B cell (primary cell): ENCODE results near the gene TRIO. TPM values are rescaled to one million over a fixed set of nuclear protein-coding genes. Genes with fewer than 3 reads are reported as not detected.

Experiments
- ATAC-seq: fragments of 200-7000 bp; cut with Tn5 transposase; one replicate; pipeline ENCODE4 v1.10.0; 2021; ENCODE audit warnings: low read depth, mild to moderate bottlenecking, moderate number of reproducible peaks, moderate library complexity
- CTCF ChIA-PET: fragments of 350-600 bp; sonication (Branson Sonifier 250); formaldehyde crosslinking; loops from one replicate; lab custom pipeline; 2021; ENCODE audit warnings: antibody characterized with exemption, inconsistent platforms; lab: Charles Lee
- POLR2A ChIA-PET: fragments of 350-600 bp; sonication (Branson Sonifier 250); formaldehyde crosslinking; loops from one replicate; lab custom pipeline; 2021; ENCODE audit warnings: antibody characterized with exemption; lab: Charles Lee
- DNase-seq: peaks from one replicate; pipeline ENCODE4 v3.0.0; 2013
- H2AFZ ChIP-seq: 2 replicates; pipeline ENCODE4 v1.6.1; 2012; ENCODE audit warnings: mild to moderate bottlenecking, low read depth, low read length; ENCODE audit not compliant: insufficient read depth, poor library complexity, severe bottlenecking
- H3K27ac ChIP-seq, 2 donors: 1 replicate in 1 of 2; 2 replicates in 1 of 2; pipeline ENCODE4 v1.5.1; 2012 to 2013; ENCODE audit warnings: low read length in 2 of 2, mild to moderate bottlenecking in 2 of 2, moderate library complexity in 1 of 2
- H3K27me3 ChIP-seq, 4 experiments: fragments of 200-600 bp in 1 of 4; sonication (generic) in 1 of 4; replicated peaks in 1 of 4; 1 replicate in 2 of 4; 2 replicates in 2 of 4; pipeline versions ENCODE4 v1.6.1 to v1.7.0; 2013 to 2016; ENCODE audit warnings: low read length in 3 of 4, mild to moderate bottlenecking in 2 of 4, mixed read lengths in 1 of 4, moderate library complexity in 1 of 4; ENCODE audit not compliant: insufficient read depth in 4 of 4, control insufficient read depth in 3 of 4; ENCODE audit errors: control extremely low read depth in 1 of 4
- H3K36me3 ChIP-seq, 2 experiments: replicated peaks in 1 of 2; 1 replicate in 1 of 2; 2 replicates in 1 of 2; pipeline versions ENCODE4 v1.6.1 to v1.7.1; 2013; ENCODE audit warnings: low read length in 1 of 2; ENCODE audit not compliant: insufficient read depth in 2 of 2, control insufficient read depth in 1 of 2; ENCODE audit errors: control extremely low read depth in 1 of 2, extremely low read depth in 1 of 2
- H3K4me1 ChIP-seq, 2 donors: fragments of 200-600 bp in 1 of 2; sonication (generic) in 1 of 2; 1 replicate in 1 of 2; 2 replicates in 1 of 2; pipeline versions ENCODE4 v1.5.1 to v1.6.1; 2013 to 2017; ENCODE audit warnings: low read length in 2 of 2; ENCODE audit not compliant: control insufficient read depth in 2 of 2, insufficient read depth in 2 of 2
- H3K4me2 ChIP-seq: replicated peaks from 2 replicates; pipeline ENCODE3; 2012; ENCODE audit warnings: mild to moderate bottlenecking, low read depth, low read length; ENCODE audit not compliant: poor library complexity, severe bottlenecking
- H3K4me3 ChIP-seq, 5 experiments: fragments of 200-600 bp in 1 of 5; sonication (generic) in 1 of 5; 1 replicate in 3 of 5; 2 replicates in 2 of 5; pipeline versions ENCODE4 v1.5.1 to v1.7.0; 2011 to 2016; ENCODE audit warnings: low read length in 4 of 5, mild to moderate bottlenecking in 4 of 5, low read depth in 2 of 5, control low read depth in 1 of 5, moderate library complexity in 1 of 5; ENCODE audit not compliant: insufficient read depth in 1 of 5; ENCODE audit errors: control extremely low read depth in 1 of 5, extremely low read depth in 1 of 5
- H3K79me2 ChIP-seq: fragments of 200-600 bp; sonication (generic); one replicate; pipeline ENCODE4 v1.6.0; 2016; ENCODE audit warnings: low read length; ENCODE audit not compliant: control insufficient read depth, insufficient read depth
- H3K9ac ChIP-seq: fragments of 200-600 bp; sonication (generic); 2 replicates; pipeline ENCODE4 v1.6.1; 2017; ENCODE audit warnings: mild to moderate bottlenecking, low read length, moderate library complexity
- H3K9me3 ChIP-seq, 3 donors: one replicate each; pipeline versions ENCODE4 v1.6.1 to v1.7.1; 2013; ENCODE audit warnings: low read length in 2 of 3; ENCODE audit not compliant: control insufficient read depth in 2 of 3, insufficient read depth in 1 of 3; ENCODE audit errors: control extremely low read depth in 1 of 3
- H4K20me1 ChIP-seq: 2 replicates; pipeline ENCODE4 v1.6.0; 2012; ENCODE audit warnings: mild to moderate bottlenecking, low read length; ENCODE audit not compliant: insufficient read depth, control insufficient read depth, poor library complexity, severe bottlenecking
- H3K27ac Mint-ChIP-seq: one replicate; pipeline ENCODE4 v1.8.0; 2021; ENCODE audit warnings: mixed read lengths
- H3K27me3 Mint-ChIP-seq: one replicate; pipeline ENCODE4 v1.8.0; 2021; ENCODE audit warnings: mixed read lengths
- H3K4me1 Mint-ChIP-seq: one replicate; pipeline ENCODE4 v1.8.0; 2021; ENCODE audit warnings: mixed read lengths
- H3K4me3 Mint-ChIP-seq: one replicate; pipeline ENCODE4 v1.8.0; 2021; ENCODE audit warnings: mixed read lengths
- H3K9me3 Mint-ChIP-seq: one replicate; pipeline ENCODE4 v1.8.0; 2022; ENCODE audit warnings: mixed read lengths; ENCODE audit not compliant: insufficient read depth
- EZH2 ChIP-seq: IDR thresholded peaks from 2 replicates; pipeline ENCODE4 v1.6.1; 2012; ENCODE audit warnings: borderline replicate concordance, low read depth, mild to moderate bottlenecking, moderate library complexity, low read length; ENCODE audit not compliant: insufficient read depth, poor library complexity, severe bottlenecking
- WGBS: methylation state at CpG from one replicate; pipeline ENCODE4 v1.1.5; 2013; ENCODE audit warnings: missing lambda C conversion rate; ENCODE audit not compliant: insufficient coverage; 5-methylcytosine and 5-hydroxymethylcytosine counted together
- intact Hi-C: fragments of 100-400 bp; cut with micrococcal nuclease; formaldehyde crosslinking; loops from one replicate; pipeline ENCODE4 v1.10.0; 2022
- polyA plus RNA-seq: library from polyadenylated mRNA; depleted of rRNA; stranded (reverse); fragments of >200 nt; gene quantifications from 2 replicates; pipeline ENCODE4 v1.2.3, GENCODE V29; 2012
- total RNA-seq, 2 donors: library from RNA; stranded (reverse); fragments of 120-200 nt in 1 of 2; gene quantifications; 1 replicate in 1 of 2; 2 replicates in 1 of 2; pipeline versions ENCODE4 v1.2.3 to v1.2.4, GENCODE V29; 2013 to 2022
- TF ChIP-seq, protein P1 (sequence below): fragments of 200-600 bp; IDR thresholded peaks from one replicate; pipeline ENCODE4 v1.8.0; 2022; ENCODE audit warnings: antibody characterized with exemption, mild to moderate bottlenecking

The TRIO gene
- total and polyA plus RNA-seq, 2 donors (not counting 1 experiment from before 2014, with no cell fraction given): 90.5 to 479 TPM

DNA sequence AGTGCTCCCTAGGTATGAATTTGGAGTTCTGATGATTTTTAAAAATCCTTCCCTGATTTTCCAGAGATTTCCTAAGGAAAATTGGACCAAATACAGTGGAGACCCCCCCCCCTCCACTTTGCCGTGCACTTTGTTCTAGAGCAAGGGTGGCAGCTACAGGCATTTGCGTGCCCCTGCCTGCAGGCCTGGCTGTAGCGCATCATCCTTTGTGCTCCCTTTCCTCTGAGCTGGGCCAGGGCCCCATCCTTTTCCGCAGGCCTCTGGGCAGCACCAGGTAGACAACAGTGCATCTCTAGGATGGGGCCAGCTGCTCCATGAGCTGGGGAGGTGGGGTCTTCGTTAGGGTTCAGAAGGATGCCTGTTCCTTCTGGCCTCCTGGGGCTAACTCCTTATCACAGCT is 39.6 kb downstream of the TRIO start:
- no peaks in the 10 kb centered on the region for H3K9me3 ChIP-seq
- WGBS: 100% methylated on average over 4 of the region's 5 CpGs
- peaks cover 97% of the 10 kb centered on the region for H3K79me2 ChIP-seq
- ATAC-seq: no peak
- H3K27me3 Mint-ChIP-seq: no peaks in the 10 kb centered on the region
- H3K4me1 Mint-ChIP-seq: peaks cover 77% of the 10 kb centered on the region
- H4K20me1 ChIP-seq: peaks cover 63% of the 10 kb centered on the region
- no peaks in the 10 kb centered on the region for H3K9me3 Mint-ChIP-seq
- H3K27me3 ChIP-seq: no peaks in the 10 kb centered on the region
- no peak overlapping the region for H3K4me3 ChIP-seq
- no peaks in the 10 kb centered on the region for H3K36me3 ChIP-seq
- TF ChIP-seq, protein P1, sequence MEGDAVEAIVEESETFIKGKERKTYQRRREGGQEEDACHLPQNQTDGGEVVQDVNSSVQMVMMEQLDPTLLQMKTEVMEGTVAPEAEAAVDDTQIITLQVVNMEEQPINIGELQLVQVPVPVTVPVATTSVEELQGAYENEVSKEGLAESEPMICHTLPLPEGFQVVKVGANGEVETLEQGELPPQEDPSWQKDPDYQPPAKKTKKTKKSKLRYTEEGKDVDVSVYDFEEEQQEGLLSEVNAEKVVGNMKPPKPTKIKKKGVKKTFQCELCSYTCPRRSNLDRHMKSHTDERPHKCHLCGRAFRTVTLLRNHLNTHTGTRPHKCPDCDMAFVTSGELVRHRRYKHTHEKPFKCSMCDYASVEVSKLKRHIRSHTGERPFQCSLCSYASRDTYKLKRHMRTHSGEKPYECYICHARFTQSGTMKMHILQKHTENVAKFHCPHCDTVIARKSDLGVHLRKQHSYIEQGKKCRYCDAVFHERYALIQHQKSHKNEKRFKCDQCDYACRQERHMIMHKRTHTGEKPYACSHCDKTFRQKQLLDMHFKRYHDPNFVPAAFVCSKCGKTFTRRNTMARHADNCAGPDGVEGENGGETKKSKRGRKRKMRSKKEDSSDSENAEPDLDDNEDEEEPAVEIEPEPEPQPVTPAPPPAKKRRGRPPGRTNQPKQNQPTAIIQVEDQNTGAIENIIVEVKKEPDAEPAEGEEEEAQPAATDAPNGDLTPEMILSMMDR: no peak
- no peak for TF ChIP-seq EZH2
- ChIA-PET CTCF (interaction anchor here (0.7 kb wide), 1 partner anchor 473 kb away, joined by 4 read pairs; no protein-coding TSS in a partner anchor), POLR2A (no interaction called here)
- H3K9ac ChIP-seq: no peak overlapping the region
- DNase-seq: no peak
- no peak overlapping the region for H3K4me3 Mint-ChIP-seq
- intact Hi-C loops: no loop called here
- H2AFZ ChIP-seq: no peak overlapping the region
- peaks cover 18 to 28% of the 10 kb centered on the region in 2 donors for H3K4me1 ChIP-seq
- no peak overlapping the region for H3K4me2 ChIP-seq
- H3K27ac Mint-ChIP-seq: no peak overlapping the region
- H3K27ac ChIP-seq: no peak overlapping the region

DNA sequence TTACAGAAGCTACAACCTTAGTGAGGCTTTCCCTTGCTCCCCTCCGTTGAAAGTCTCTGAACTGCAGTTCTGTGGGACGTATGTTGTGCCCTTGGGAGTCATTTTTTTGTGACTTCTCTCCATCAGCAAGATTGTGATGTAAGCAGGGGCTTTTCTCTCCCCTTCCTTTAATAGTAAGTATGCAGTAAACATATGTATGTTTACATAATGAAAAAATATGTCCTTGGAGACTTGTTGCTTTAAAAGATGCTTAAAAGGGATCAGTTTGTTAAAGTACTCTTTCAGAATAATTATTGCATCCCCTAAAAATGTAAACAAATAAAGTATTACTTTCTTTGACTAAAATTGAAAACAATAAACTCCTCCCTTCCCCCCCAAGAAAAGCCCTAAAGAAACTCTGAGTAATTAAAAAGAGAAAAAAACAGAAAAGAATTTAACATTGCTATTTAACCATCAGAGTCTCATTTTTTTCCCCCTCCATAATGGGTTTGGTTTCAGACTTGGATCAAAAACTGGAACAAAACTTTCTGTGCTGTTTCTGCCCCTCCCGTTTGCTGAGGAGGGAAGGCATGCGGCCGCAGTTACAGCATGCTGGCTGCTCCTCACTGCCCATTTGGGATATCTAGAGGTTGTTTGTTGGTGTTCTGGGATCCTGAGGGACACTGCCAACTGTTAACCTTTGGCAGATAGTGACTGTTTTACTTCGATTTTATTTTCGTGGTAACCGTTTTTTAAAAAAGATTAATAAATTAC is 40.2 kb downstream of the TRIO start:
- H3K27me3 Mint-ChIP-seq: no peaks in the 10 kb centered on the region
- WGBS: 74% methylated on average over 4 of the region's 8 CpGs
- intact Hi-C loops: no loop called here
- H3K9ac ChIP-seq: no peak overlapping the region
- peaks cover 63% of the 10 kb centered on the region for H4K20me1 ChIP-seq
- no peak for ATAC-seq
- no peaks in the 10 kb centered on the region for H3K9me3 ChIP-seq
- no peak overlapping the region for H3K4me2 ChIP-seq
- peaks cover 22 to 28% of the 10 kb centered on the region in 2 donors for H3K4me1 ChIP-seq
- no peak for DNase-seq
- TF ChIP-seq, protein P1: no peak
- no peak for TF ChIP-seq EZH2
- no peak overlapping the region for H3K4me3 Mint-ChIP-seq
- no peak overlapping the region for H3K27ac ChIP-seq
- H3K4me3 ChIP-seq: no peak overlapping the region
- POLR2A ChIA-PET: no interaction called here
- CTCF ChIA-PET: interaction anchor here (0.7 kb wide), 1 partner anchor 473 kb away, joined by 4 read pairs; no protein-coding TSS in a partner anchor
- no peaks in the 10 kb centered on the region for H3K36me3 ChIP-seq
- H3K9me3 Mint-ChIP-seq: no peaks in the 10 kb centered on the region
- H3K27me3 ChIP-seq: no peaks in the 10 kb centered on the region
- H3K79me2 ChIP-seq: peaks cover 97% of the 10 kb centered on the region
- no peak overlapping the region for H2AFZ ChIP-seq
- peaks cover 76% of the 10 kb centered on the region for H3K4me1 Mint-ChIP-seq
- H3K27ac Mint-ChIP-seq: no peak overlapping the region
